GM19468 (cell line): ENCODE results near the gene LIG4.
"Not testable (repeated sequence)": the region's sequence is repeated elsewhere in the genome, so short reads cannot be mapped to it uniquely, and the experiment has no call there.

ENCODE experiments used
- ATAC-seq: cut with Tn5 transposase; IDR thresholded peaks from one replicate; pipeline ENCODE4 v1.9.1; 2021; ENCODE audit warnings: mild to moderate bottlenecking, moderate library complexity, moderate number of reproducible peaks; ENCODE audit not compliant: unreplicated experiment; ENCODE audit errors: extremely low read depth

Gene LIG4

DNA sequence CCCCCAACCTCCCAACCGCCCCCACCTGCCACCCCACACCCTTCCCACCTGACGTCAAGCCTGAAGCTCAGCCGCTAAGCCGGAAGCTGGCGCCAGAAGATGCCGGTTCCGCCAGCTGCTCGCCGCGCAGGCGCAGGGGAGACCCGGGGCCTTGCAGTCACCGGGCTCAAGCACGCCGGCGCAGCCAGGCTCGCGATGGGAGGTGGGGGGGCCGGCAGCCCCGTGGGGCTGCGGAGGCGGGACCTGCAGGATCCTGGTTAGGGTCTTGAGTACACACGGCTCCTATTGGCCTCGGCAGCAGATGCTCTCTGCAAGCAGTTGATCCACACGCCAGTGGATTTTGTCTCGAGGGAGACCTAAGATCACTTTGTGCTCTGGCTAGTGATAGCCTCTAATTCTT lies at the start of gene LIG4:
LIG4 (minus strand) TSS at position 101 of the 400 bp plus-strand sequence. CDS start 4,268 bp downstream, outside the sequence.
- peak; percentile 72 for ATAC-seq

DNA sequence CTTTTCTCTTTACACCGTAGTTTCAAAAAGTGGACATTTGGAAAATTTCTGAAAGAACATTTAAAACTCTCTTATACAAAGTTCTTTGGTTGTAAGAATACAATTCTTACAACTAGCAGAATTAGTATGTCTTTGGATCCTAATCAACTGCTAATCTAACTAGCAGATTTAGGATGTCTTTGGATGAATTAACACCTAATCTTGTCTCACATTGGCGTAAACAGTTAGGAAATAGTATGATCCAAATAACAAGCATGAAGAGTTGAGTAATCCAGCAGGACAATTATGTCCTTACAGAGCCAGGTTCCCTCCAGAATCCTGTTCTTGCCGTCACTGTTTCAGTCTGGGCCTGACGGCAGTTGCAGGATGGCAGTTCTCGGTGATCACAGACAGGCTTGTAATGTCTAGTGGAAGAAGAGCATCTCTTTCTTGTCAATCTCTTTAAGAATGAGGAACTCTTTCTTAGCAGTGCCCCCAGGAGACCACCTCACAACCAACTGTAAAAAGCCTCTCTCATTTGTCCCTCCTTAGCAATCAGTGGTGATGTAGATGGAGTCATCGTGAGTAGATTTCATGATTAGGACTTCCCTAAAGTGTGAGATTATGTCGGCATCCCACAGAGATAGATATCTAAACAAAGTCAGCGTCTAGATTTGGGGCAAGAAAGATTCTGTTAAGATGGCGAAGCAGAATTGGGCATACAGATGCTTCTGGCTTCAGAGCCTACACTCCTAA lies 48.5 kb upstream of the LIG4 start:
- ATAC-seq, result no peak

DNA sequence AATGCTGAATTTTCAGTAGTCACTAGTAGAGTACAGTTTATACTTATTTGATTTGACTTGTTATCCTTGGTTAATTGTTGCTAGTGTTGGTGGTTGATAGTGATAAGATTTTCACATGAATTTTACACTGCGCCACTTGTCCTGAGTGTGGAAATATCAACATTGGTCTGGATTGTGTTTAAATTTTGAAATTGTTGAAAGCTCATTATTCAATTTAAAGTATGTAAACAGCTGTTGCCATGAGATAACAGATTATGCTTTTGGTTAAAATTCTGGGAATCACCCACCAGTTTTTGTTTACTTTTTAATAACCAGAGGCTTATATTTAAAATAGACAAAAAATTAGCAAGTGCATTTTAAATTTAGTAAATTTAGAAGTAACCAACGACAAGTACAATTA lies 41.9 kb upstream of the LIG4 start:
- ATAC-seq, result no peak

DNA sequence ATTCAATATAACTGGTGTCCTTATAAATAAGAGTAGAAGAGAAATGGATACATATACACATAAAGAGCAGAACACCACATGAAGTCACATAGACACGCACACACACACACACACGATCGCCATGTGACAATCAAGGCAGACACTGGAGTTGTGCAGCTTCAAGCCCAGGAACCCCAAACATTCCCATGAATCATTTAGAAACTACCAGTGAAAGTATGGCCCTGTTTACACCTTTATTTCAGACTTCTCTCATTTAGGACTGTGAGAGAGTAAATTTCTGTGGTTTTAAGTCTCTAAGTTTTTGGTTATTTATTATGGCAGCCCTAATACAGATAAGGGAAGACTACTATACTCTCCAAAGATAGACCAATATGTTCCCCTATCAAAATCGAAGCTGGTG lies 33.8 kb upstream of the LIG4 start:
- ATAC-seq, result no peak

DNA sequence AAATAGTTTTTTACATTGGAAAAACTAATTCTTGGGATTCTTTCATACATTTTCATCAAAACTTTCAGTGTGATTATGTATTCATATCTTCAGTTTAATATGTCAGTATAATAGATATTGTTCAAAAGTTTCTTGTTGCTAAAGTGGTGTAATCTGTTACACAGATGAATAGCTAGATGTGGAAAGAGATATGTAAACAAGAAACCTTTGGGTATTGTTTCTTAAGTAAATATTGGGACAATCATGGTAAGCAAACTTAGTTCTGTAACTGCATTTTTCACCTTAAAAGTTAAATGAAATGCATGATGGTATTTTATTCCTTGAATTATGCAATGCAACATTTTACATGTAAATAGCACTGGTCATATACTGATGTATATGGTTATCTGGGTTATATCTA lies 15.0 kb upstream of the LIG4 start:
- ATAC-seq, result no peak

DNA sequence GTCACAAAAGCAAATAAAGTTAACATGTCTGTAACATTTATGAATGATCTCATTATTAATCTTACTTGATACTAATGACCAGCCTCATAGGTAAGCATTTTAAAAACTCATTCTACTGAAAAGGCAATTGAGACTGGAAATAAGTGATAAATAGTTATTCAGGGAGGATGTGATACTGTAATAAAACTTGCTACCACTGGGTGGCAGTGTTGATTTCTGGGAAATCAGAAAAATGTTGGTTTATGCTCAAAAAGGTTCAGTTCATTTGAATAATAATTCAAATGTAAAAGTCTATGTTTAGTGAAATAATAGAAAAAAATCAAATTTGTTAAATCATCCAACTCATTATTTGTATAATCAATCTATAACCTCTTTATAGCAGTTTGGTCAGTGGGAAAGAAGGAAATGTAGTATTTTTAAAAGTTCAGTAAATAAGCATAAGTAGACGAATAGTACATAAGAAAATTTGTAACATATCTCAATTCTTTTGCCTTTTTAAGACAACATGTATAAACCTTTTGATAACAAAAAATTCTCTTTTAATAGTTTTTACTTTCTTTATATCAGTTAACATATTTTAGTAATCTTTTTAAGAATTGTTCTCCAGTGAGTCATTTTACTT lies 12.4 kb upstream of the LIG4 start:
- no peak for ATAC-seq

DNA sequence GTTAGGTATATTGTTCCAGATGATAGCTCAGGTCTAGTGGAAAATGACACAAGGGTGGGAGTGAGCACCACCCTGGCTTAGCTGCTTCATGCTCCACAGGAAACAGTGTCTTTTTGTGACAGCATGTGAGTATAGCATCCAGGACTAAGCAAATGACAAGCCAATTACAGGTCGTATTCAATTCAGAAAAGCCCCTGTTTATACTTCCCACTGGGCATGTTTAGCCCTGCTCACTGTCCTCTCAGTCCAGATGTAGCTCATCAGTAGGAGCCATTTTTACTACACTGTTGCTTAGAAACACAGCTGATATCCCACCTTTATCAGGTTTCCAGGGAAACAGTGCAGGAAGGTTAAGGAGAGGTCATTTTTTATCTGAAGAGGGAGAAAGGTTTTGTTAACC lies 10.8 kb upstream of the LIG4 start:
- no peak for ATAC-seq

DNA sequence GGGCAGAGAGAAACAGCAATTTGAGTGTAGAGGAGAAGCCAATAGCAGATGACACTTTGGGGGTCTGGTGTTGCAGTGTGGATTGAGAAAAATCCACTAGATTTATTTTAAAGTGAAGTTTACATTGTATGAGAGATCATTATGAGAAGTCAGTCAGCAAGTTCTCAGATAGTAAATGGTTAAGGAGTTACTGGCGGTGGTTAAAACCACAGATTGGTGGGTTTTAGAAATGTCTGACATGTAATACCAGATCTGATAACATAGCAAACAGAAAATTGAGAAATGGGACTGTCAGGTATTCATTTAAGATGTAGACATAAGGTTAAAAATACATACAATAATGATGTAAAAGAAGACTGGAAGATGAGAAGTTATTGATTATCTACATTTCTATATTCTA lies 10.1 kb upstream of the LIG4 start:
- peak; percentile 24 for ATAC-seq

DNA sequence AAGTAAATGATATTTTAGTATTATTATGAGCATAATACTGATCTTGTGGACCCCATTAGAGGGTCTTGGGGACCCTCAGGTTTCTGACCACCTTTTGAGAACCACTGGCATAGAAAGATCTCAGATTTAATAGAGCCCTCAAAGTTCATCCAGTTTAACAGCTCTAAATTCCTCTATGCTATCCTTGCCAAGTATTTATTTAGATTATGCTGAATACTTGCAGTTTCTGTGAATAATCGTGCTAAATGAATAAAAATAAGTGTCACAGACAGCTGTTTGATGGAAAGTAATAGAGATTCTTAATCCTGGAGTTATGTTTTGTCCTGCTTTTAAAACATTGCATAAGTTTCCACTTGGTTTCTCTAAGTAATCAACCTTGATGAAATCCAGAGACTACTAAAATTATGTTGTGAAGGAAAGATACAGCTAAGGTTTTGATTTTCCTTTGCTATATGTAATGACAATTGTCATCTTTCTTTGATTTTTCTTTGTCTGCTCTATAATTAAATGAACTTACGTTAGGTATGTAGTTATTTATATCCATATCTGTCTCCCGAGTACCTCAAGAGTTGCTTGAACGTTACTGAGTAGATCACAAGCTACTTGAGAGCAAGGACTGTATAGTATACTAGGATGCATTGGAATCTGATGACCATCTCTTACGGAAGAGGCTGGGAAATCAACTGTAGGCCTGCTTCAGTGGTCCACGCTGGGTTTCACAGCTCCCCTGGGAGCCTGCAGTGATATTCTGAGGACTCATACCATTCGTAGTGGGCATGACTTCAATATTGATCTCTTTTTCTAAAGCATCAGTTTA lies 8.6 kb upstream of the LIG4 start:
- no peak for ATAC-seq

DNA sequence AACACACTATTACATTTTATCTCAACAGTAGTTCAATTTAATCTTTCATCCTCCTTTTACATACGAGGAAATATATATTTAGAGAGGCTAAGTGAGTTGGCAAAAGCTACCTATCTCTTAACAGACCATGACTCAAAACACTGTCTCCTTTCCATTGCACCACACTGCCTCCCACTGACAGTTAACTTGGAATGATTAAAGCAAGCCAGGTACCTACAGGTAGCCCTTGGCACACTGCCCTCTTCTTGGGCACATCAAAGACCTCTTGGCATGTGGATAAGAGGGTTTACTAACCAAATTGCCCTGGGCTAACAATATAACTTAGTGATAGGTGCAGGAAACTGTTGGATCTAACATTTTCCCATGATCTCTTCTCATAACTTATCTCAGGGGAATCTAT lies 4.7 kb upstream of the LIG4 start:
- no peak for ATAC-seq

DNA sequence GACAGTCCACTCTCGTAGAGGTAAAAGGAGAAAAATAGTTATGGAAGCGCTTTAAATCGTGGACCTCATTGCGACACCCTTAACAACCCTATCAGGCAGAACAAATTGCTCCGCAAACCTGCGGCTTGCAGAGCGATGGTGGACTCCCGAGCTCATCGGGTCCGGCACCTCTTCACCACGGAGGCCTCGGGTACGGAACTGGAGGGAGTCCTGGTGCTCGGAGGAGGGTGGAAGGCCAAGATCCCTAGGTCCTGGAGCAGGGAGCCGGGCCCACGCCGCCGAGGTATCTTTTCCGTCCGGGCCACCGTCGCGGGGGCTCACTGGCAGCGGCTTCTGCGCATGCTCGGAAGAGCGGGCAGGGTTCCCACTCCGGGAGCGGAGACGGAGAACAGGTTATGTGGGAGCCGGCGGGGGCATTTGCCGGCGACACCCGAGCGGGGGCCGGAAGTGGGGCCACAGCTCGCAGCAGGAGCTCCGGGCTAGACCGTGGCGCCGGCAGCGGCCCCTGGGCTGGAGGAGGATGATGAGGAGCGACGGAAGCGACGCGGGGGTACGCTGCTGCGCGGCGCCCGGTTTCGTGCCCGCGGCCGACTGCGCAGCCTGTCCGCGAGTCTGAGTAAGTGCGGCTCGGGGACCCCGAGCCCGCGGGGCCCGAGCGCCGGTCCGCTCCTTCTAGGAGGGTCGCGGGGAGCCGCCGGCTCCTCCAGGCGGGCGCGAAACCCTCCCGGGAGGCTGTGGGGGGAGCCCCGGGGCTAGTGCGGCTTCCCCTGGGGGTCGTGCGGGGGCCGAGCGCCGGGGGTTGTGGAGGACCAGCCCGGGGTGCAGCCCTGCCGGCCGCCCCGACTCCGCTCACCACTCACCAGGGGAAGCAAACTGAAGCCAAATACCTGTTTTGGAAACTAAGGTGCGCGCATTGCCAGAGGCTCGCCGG lies 3.0 kb upstream of the LIG4 start, which contains the start of gene ABHD13:
ABHD13 (plus strand) TSS at position 349 of the 931 bp plus-strand sequence. CDS start 10,827 bp downstream, outside the sequence.
- peak; percentile 82 for ATAC-seq

DNA sequence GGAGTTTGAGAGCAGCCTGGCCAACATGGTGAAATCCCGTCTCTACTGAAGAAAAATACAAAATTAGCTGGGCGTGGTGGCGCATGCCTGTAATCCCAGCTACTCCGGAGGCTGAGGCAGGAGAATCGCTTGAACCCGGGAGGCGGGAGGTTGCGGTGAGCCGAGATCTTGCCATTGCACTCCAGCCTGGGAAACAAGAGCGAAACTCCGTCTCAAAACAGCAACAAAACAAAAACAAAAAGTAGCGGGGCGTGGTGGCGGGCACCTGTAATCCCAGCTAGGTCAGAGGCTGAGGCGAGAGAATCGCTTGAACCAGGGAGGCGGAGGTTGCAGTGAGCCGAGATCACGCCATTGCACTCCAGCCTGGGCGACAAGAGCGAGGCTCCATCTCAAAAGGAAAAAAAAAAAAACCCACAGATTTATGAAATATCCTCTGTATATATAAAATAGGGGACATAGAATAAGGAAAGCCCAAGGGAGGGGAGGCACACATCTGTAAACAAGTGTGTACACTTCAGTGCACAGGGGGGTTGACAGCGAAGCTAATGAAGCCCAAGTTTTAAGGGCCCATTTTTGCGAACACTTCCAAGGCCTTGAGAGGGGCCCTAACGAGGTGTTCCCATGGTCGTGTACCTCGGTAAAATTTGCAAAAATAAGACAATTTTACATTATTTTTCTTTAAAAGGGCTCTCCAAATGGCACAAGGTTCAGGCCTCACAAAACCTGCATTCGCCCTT lies 2.1 kb upstream of the LIG4 start:
- not testable (repeated sequence) for ATAC-seq

DNA sequence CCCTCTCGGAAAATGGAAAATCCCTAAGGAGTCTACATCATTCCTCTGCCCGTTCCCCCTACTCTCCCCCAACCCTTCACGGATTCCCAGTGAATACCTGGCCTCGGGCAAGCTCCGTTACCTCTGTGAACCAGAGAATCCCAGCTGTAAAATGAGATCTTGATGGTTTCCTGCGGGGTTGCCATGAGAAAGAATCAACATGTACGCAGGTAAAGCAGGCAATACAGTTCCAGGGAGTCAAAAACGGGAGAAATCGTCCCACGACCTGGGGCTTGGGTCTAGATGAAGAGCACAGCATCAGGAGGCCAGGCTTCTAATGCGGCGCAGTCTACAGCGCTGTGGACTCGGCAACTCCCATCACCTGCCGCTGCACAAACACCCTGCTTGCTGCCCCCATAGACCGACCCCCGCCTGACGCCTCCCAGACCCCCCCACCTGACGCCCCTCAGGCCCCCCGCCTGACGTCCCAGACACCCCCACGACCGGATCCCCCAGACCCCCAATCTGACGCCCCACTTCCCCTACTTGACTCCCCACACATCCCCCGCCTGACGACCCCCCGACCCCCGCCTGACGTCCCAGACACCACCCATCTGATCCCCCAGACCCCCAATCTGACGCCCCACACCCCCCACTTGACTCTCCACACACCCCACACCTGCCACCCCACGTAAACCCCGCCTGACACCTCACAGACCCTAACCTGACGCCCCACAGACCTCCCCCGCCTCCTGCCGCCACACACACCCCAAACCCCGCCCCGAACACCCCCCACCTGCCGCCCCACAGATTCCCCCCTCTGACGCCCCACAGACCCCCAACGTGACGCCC lies 680 bp downstream of the LIG4 start:
- ATAC-seq, result no peak

DNA sequence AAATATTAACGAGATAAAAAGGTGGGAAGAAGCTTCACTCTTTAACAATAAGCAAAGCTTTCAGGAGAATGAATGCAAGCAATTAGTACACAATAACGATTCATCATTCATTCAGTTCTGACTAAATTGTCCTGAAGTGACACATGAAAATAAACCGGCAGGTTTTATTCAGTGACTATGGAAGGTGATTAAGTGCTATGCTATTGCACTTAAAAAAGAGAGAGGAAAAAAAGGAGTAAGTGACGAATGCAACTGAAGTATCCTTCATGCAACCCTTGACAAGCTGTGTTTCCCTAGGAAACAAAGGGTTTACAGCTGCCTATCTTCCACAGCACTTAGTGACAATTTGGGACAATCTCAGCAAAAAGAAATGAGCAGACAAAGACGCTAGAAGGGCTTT lies 1.4 kb downstream of the LIG4 start:
- no peak for ATAC-seq

DNA sequence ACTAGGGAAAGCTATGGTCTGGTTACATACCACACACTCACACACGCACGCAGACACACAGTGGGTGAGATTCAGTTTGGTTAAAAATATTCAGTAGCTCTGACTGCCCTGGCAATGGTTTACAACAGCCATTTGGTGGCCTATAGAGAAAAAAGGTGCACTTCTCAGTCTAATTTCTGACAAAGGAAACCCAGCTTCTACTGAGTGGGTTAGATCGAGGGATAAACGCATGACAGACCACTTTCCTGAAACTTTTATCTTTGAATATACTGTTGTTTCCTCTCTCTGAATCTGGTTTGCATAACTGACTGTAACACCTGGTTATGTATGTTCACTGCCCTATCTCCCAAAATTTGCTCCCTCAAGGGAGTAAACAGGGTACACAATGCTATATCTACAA lies 2.5 kb downstream of the LIG4 start:
- peak; percentile 41 for ATAC-seq

DNA sequence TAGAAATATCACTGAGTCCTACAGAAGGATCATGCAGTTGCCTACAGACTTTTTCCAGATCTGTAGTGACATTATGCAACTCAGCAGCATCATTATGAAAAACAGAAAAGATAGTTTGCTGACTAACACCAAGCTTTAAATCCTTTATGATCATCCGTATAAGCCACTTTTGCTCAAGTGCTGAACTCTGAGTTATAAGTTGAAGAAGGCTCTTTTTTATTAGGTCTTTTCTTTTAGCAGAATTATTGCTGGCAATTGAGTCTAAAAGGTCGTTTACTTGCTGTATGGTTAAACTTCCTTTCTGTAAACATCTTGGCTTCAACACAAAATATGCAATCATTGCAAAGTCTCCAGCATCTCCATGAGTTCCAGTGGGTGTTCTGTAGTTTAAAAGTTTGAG lies 4.8 kb downstream of the LIG4 start:
- no peak for ATAC-seq

DNA sequence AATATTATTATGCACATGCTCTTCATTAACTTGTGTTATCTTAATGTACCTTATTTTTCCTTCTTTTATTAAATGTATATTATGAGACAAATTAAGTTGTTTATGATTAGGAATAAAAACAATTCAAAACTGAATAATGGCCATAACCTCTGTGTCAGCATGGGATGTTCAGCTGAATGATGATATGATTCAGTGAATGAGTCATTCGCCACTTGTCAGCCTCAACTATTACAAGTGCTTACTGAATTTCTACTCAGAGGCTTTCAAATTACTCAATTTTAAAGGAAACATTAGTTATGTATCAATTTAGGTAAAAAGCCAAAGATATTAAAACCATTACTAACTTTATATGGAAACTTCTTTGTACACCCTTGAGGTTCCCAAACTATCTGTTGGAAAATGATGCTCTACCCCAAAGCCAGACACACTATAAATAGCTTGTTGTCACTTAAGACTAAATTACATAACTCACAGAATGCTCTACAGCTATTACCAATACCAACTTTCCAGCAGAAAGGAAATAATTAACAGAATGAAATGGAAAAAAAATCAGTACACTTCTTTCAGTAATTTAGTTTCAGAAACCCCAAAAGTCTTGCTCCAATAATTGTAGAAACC lies 14.4 kb downstream of the LIG4 start:
- ATAC-seq, result no peak

DNA sequence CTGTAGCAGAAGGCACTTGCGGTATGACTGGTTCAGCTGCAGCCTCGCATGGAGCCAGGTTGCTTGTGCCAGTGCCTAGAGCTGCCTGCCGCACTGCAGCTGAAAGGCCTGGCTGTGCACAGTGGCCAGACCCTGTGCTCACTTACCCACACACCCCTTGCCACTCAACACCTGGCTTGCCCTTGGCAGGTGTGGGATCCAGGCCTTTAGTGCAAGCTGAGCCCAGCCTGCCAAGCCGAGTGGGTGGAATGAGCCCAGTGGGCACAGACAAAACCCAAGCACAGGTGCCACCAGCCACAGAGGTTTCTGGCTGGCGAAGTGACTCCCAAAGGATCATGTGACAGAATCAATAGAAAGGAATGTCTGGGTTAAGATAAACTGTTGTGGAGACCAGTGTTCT lies 19.5 kb downstream of the LIG4 start:
- no peak for ATAC-seq
